Lower lobe of right lung (tissue), 2 donors: ENCODE results near the gene MCTP2. TPM values are rescaled to one million over a fixed set of nuclear protein-coding genes. Genes with fewer than 3 reads are reported as not detected.

Experiments
- ATAC-seq, 2 donors: fragments of 200-7000 bp; cut with Tn5 transposase; one replicate each; pipeline ENCODE4 v1.9.1; 2020 to 2022; ENCODE audit warnings: mild to moderate bottlenecking in 2 of 2, moderate library complexity in 2 of 2
- DNase-seq: peaks from one replicate; pipeline ENCODE4 v3.0.0-alpha.2; 2020
- H3K27ac ChIP-seq: fragments of 200-600 bp; one replicate; pipeline ENCODE4 v1.8.0; 2022
- H3K27me3 ChIP-seq: fragments of 200-600 bp; one replicate; pipeline ENCODE4 v1.8.0; 2022; ENCODE audit warnings: low read depth
- H3K36me3 ChIP-seq: fragments of 200-600 bp; one replicate; pipeline ENCODE4 v1.8.0; 2022; ENCODE audit warnings: mild to moderate bottlenecking
- H3K4me1 ChIP-seq: fragments of 200-600 bp; one replicate; pipeline ENCODE4 v1.8.0; 2022
- H3K4me3 ChIP-seq: fragments of 200-600 bp; one replicate; pipeline ENCODE4 v1.8.0; 2022; ENCODE audit warnings: mild to moderate bottlenecking
- H3K9me3 ChIP-seq: fragments of 200-600 bp; one replicate; pipeline ENCODE4 v1.8.0; 2022
- intact Hi-C: fragments of 100-400 bp; cut with DNase I; formaldehyde crosslinking; loops from one replicate; pipeline ENCODE4 v1.11.0; 2022
- total RNA-seq: library from RNA; stranded (reverse); fragmentation: NEBNext Ultra II Directional; extraction: Animal tissue kit (Norgen Biotek cat#: 25700); gene quantifications from one replicate; pipeline ENCODE4 v1.2.1, GENCODE V29; 2021
- TF ChIP-seq, protein P1 (sequence below): fragments of 200-600 bp; IDR thresholded peaks from one replicate; pipeline ENCODE4 v1.8.0; 2022; ENCODE audit warnings: antibody characterized with exemption, mild to moderate bottlenecking
- donor health status: DM: no; HTN: yes; CAD: no; lungs with severe emphysema.

Gene MCTP2
- total RNA-seq, 1 donor from 2014 or later: 36.1 TPM

DNA sequence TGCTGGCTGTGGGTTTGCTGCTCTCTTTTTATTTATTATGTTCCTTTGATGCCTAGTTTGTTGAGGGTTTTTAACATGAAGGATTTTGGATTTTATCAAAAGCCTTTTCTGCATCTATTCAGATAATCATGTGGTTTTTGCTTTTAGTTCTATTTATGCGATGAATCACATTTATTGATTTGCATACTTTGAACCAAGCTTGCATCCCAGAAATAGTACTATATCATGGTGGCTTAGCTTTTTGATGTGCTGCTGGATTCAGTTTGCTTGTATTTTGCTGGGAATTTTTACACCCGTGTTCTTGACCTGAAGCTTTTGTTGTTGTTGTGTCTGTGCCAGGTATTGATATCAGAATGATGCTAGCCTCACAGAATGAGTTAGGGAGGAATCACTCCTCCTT lies 48.4 kb downstream of the MCTP2 start:
- intact Hi-C loops: no loop called here
- ATAC-seq: no peak

DNA sequence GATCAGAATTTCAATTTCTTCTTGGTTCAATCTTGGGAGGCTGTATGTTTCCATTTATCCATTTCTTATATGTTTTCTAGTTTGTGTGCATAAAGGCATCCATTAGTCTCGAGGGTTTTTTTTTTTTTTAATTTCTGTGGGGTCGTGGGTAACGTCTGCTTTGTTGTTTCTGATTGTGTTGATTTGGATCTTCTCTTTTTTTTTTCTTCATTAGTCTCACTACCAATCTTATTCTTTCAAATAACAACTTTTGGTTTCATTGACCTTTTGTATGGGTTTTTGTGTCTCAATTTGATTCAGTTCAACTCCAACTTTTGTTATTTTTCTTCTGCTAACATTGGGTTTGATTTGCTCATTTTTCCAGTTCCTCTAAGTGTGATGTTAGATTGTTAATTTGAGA lies 48.9 kb downstream of the MCTP2 start:
- TF ChIP-seq, protein P1, sequence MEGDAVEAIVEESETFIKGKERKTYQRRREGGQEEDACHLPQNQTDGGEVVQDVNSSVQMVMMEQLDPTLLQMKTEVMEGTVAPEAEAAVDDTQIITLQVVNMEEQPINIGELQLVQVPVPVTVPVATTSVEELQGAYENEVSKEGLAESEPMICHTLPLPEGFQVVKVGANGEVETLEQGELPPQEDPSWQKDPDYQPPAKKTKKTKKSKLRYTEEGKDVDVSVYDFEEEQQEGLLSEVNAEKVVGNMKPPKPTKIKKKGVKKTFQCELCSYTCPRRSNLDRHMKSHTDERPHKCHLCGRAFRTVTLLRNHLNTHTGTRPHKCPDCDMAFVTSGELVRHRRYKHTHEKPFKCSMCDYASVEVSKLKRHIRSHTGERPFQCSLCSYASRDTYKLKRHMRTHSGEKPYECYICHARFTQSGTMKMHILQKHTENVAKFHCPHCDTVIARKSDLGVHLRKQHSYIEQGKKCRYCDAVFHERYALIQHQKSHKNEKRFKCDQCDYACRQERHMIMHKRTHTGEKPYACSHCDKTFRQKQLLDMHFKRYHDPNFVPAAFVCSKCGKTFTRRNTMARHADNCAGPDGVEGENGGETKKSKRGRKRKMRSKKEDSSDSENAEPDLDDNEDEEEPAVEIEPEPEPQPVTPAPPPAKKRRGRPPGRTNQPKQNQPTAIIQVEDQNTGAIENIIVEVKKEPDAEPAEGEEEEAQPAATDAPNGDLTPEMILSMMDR: no peak
- Histone ChIP-seq H3K4me1 (no peaks in the 10 kb centered on the region), H3K4me3 (no peak overlapping the region), H3K27me3 (no peaks in the 10 kb centered on the region), H3K9me3 (no peaks in the 10 kb centered on the region), H3K36me3 (no peaks in the 10 kb centered on the region), H3K27ac (no peak overlapping the region)
- intact Hi-C loops: no loop called here
- DNase-seq (no peak), ATAC-seq (no peak)

More for the DNA sequence above, 48.4 kb downstream of the MCTP2 start:
- Histone ChIP-seq H3K4me3 (no peak overlapping the region), H3K27me3 (no peaks in the 10 kb centered on the region), H3K27ac (no peak overlapping the region), H3K9me3 (no peaks in the 10 kb centered on the region), H3K36me3 (no peaks in the 10 kb centered on the region), H3K4me1 (no peaks in the 10 kb centered on the region)
- DNase-seq: no peak
- TF ChIP-seq, protein P1: no peak

DNA sequence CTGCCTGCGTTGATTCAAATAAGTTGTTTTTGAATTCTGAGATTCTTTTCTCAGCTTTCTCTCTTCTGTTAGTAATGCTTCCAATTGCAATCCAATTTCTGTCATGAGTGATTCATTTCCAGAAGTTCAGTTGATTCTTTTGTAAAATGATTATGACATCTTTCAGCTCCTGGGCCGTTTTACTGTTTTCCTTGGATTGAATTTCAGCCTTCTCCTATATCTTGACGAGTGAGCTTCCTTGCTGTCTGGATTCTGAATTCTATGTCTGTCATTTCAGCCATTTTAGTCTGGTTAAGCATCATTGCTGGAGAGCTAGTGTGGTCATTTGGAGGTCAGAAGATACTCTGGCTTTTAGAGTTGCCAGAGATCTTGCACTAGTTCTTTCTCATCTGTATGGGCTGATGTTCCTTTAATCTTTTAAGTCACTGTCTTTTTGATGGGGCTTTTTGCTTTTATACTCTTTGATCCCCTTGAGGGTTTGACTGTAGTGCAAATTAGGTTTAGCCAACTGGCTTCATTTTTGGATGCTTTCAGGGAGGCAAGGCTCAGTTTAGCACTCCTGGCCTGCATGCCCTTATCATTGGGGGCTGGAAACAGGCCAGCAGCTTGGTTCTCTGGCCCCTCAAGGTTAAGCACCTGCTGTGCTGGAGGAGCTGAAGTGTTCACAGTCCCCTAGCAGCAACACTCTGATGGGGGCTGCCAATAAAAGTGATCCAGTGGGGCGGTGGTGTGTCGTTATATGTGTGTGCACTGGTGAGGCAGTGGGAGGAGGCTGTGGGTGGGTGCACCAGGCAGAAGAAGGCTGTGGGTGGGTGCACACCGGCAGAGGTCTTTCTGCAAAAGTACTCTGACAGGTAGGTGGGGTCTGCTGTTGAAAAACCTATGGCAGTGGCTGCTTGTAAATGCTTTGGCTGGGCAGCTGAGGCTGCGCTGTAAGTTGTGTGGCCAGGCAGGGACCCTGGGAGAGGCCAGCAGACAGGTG lies 51.2 kb downstream of the MCTP2 start:
- Histone ChIP-seq H3K9me3 (no peaks in the 10 kb centered on the region), H3K4me1 (peaks cover 10% of the 10 kb centered on the region), H3K4me3 (no peak overlapping the region), H3K27me3 (no peaks in the 10 kb centered on the region), H3K27ac (no peak overlapping the region), H3K36me3 (no peaks in the 10 kb centered on the region)
- DNase-seq (no peak), ATAC-seq (no peak)
- TF ChIP-seq, protein P1: no peak
- intact Hi-C loops: no loop called here

DNA sequence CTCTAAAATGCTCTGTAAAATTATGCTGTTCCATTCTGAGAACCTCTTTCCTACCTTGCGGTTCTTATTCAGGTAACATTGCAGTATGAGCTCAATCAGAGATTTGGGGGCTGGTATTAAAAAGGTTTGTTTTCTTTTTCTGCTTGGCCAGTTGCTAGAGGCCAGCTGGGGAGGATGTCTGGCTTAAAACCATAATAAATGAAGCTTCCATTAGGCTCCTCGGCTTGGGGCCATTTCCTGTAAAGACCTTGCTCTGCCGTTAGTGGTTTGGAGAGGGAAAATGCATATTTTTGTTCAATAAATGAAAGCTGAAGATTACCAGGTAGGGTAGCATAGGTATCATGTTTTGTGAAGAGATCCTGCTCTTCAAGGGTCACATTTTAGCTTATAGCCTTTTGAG lies 55.2 kb downstream of the MCTP2 start:
- H3K27me3 ChIP-seq: no peaks in the 10 kb centered on the region
- H3K9me3 ChIP-seq: no peaks in the 10 kb centered on the region
- DNase-seq: no peak
- no peaks in the 10 kb centered on the region for H3K36me3 ChIP-seq
- TF ChIP-seq, protein P1: no peak
- ATAC-seq: no peak
- peaks cover 15% of the 10 kb centered on the region for H3K4me1 ChIP-seq
- intact Hi-C loops: no loop called here
- no peak overlapping the region for H3K4me3 ChIP-seq
- no peak overlapping the region for H3K27ac ChIP-seq

DNA sequence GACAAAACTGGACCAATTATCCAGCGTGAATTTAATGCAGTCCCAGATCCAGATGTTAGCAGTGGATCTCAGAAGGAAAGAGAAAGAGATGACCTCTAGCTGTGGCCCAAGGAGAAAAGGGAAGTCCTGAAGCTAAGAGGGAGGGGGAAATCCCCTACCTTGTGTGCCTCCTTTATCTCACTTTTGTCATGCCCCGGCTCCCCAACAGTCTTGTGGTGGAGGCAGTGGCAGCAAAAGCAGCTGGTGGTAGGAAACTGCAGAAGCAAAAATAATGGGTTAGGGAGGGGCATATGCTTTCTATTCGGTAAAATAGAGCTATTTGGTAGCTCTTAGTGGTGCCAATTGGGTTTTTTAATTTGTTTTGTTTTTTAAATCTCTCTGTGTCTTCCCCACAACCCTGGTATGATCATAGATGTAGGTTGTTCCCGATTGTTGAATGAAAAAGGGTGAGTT lies 56.5 kb downstream of the MCTP2 start:
- Histone ChIP-seq H3K27me3 (no peaks in the 10 kb centered on the region), H3K36me3 (no peaks in the 10 kb centered on the region), H3K27ac (no peak overlapping the region), H3K4me1 (peaks cover 16% of the 10 kb centered on the region), H3K9me3 (no peaks in the 10 kb centered on the region), H3K4me3 (no peak overlapping the region)
- no peak for DNase-seq
- intact Hi-C loops: no loop called here
- ATAC-seq: peak; percentile 55 to 67
- TF ChIP-seq, protein P1: no peak
